Astrocyte of the cerebellum (primary cell): ENCODE measurements around the gene UNC119.

Source experiments
- DNase-seq: peaks from one replicate; pipeline ENCODE4 v3.0.0-alpha.2; 2011; ENCODE audit warnings: low read depth
- H3K4me3 ChIP-seq: 2 replicates; pipeline ENCODE4 v1.5.1; 2011; ENCODE audit warnings: mild to moderate bottlenecking, low read depth, low read length, moderate library complexity
- CTCF ChIP-seq: IDR thresholded peaks from 2 replicates; pipeline ENCODE4 v1.5.1; 2012; ENCODE audit warnings: low read length, low read depth, moderate library complexity, mild to moderate bottlenecking; ENCODE audit errors: missing control alignments
- in situ Hi-C: cut with HindIII; loops from 2 replicates; pipeline ENCODE4 v1.10.0; 2017; ENCODE audit warnings: low sequenced_read_pairs

UNC119 gene

GRCh38 chr17:28552176-28552999 is at the start of gene UNC119:
Gene UNC119 (minus strand): TSS chr17:28552624. CDS start chr17:28552557, 67 bp downstream.
- H3K4me3 ChIP-seq = peak within 1 kb of the TSS; percentile 74
- TF ChIP-seq CTCF = no peak
- in situ Hi-C loops = no loop called here
- peak; percentile 19 for DNase-seq

GRCh38 chr17:28599311-28600184 is 47.1 kb upstream of the UNC119 start:
- peak overlapping the region; percentile 75 for H3K4me3 ChIP-seq
- in situ Hi-C loops = no loop called here
- TF ChIP-seq CTCF = no peak
- peak; percentile 60 for DNase-seq

GRCh38 chr17:28598799-28599310 is 46.4 kb upstream of the UNC119 start, which contains the start of gene SPAG5:
Gene SPAG5 (minus strand): TSS chr17:28599025. CDS start chr17:28598946, 79 bp downstream.
- TF ChIP-seq CTCF = no peak

GRCh38 chr17:28598389-28598788 is 46.0 kb upstream of the UNC119 start:
- no peak for TF ChIP-seq CTCF
- in situ Hi-C loops = no loop called here
- peak overlapping the region; percentile 75 for H3K4me3 ChIP-seq
- no peak for DNase-seq

More at GRCh38 chr17:28598799-28599310, 46.4 kb upstream of the UNC119 start, which contains the start of gene SPAG5:
- peak; percentile 75 for DNase-seq
- in situ Hi-C loops = no loop called here
- peak within 1 kb of the TSS; percentile 75 for H3K4me3 ChIP-seq

GRCh38 chr17:28597606-28598383 is 45.4 kb upstream of the UNC119 start:
- no peak for TF ChIP-seq CTCF
- H3K4me3 ChIP-seq = peak overlapping the region; percentile 75
- no peak for DNase-seq
- in situ Hi-C loops = no loop called here

- DNase-seq = no peak
- in situ Hi-C loops = no loop called here
- TF ChIP-seq CTCF = no peak
- H3K4me3 ChIP-seq = no peak overlapping the region
Observed at GRCh38 chr17:28592260-28592659, 39.8 kb upstream of the UNC119 start.
